PC-3 (cell line): ENCODE results near the gene CSAG1. TPM values are rescaled to one million over a fixed set of nuclear protein-coding genes. Genes with fewer than 3 reads are reported as not detected.
"Not testable (repeated sequence)": the region's sequence is repeated elsewhere in the genome, so short reads cannot be mapped to it uniquely, and the experiment has no call there.

Experiments
- ATAC-seq: fragments of 200-7000 bp; cut with Tn5 transposase; 2 replicates; pipeline ENCODE4 v1.9.1; 2020; ENCODE audit warnings: mild to moderate bottlenecking, moderate library complexity
- BruUV-seq: library from RNA; stranded (reverse); fragments of 400-500 nt; replicated peaks from 2 replicates; lab custom pipeline; 2021; lab: Mats Ljungman, UMichigan
- CTCF ChIA-PET: fragments of 300-600 bp; sonication (Branson Sonifier 250); formaldehyde crosslinking; loops from one replicate; lab custom pipeline; 2022; ENCODE audit warnings: antibody characterized with exemption; lab: Charles Lee
- POLR2A ChIA-PET: fragments of 300-600 bp; sonication (Branson Sonifier 250); formaldehyde crosslinking; loops from one replicate; lab custom pipeline; 2022; ENCODE audit warnings: antibody characterized with exemption; ENCODE audit not compliant: unreplicated experiment; lab: Charles Lee
- DNase-seq: peaks from one replicate; pipeline ENCODE4 v3.0.0-alpha.2; 2015
- H2AFZ ChIP-seq: fragments of 300-600 bp; sonication (generic); 2 replicates; pipeline ENCODE4 v1.6.0; 2016; ENCODE audit warnings: antibody characterized with exemption, low read length
- H3F3A ChIP-seq: fragments of 300-600 bp; sonication (generic); one replicate; pipeline ENCODE4 v1.6.0; 2017; ENCODE audit warnings: antibody characterized with exemption, low read length, control low read depth, mild to moderate bottlenecking; ENCODE audit not compliant: unreplicated experiment
- H3K27ac ChIP-seq: fragments of 300-600 bp; sonication (generic); 2 replicates; pipeline ENCODE4 v1.5.1; 2016; ENCODE audit warnings: mild to moderate bottlenecking, low read length
- H3K27me3 ChIP-seq: fragments of 300-600 bp; sonication (generic); 2 replicates; pipeline ENCODE4 v1.6.1; 2016; ENCODE audit warnings: low read length, mixed read lengths
- H3K36me3 ChIP-seq: fragments of 300-600 bp; sonication (generic); 2 replicates; pipeline ENCODE4 v1.6.1; 2016; ENCODE audit warnings: low read depth, mixed run types, low read length, mixed read lengths
- H3K4me1 ChIP-seq: fragments of 300-600 bp; sonication (generic); 2 replicates; pipeline ENCODE4 v1.5.1; 2016; ENCODE audit warnings: low read length; ENCODE audit not compliant: insufficient read depth
- H3K4me2 ChIP-seq: fragments of 300-600 bp; sonication (generic); 2 replicates; pipeline ENCODE4 v1.6.0; 2016; ENCODE audit warnings: low read length
- H3K4me3 ChIP-seq: fragments of 300-600 bp; sonication (generic); 2 replicates; pipeline ENCODE4 v1.5.1; 2016; ENCODE audit warnings: mild to moderate bottlenecking, low read length, mixed read lengths
- H3K79me2 ChIP-seq: fragments of 300-600 bp; sonication (generic); 2 replicates; pipeline ENCODE4 v1.6.1; 2017; ENCODE audit warnings: low read length, mixed read lengths
- H3K9ac ChIP-seq: fragments of 300-600 bp; sonication (generic); 2 replicates; pipeline ENCODE4 v1.6.0; 2016; ENCODE audit warnings: mild to moderate bottlenecking, low read length
- H3K9me2 ChIP-seq: fragments of 300-600 bp; sonication (generic); replicated peaks from 2 replicates; pipeline ENCODE4 v1.6.1; 2016; ENCODE audit warnings: mixed run types, low read length, mixed read lengths
- H3K9me3 ChIP-seq: fragments of 300-600 bp; sonication (generic); 2 replicates; pipeline ENCODE4 v1.6.1; 2016; ENCODE audit warnings: low read length, mixed read lengths
- H4K20me1 ChIP-seq: fragments of 300-600 bp; sonication (generic); 2 replicates; pipeline ENCODE4 v1.6.1; 2016; ENCODE audit warnings: low read length, mixed read lengths
- CTCF ChIP-seq: fragments of 300-600 bp; sonication (generic); conservative IDR thresholded peaks from 2 replicates; pipeline ENCODE4 v1.5.1; 2017; ENCODE audit warnings: antibody characterized with exemption, low read depth, mild to moderate bottlenecking, low read length
- EZH2 ChIP-seq: fragments of 300-600 bp; sonication (generic); IDR thresholded peaks from one replicate; pipeline ENCODE4 v1.6.1; 2017; ENCODE audit warnings: antibody characterized with exemption, mild to moderate bottlenecking, low read length; ENCODE audit not compliant: unreplicated experiment
- EZH2phosphoT487 ChIP-seq: fragments of 300-600 bp; sonication (generic); IDR thresholded peaks from 2 replicates; pipeline ENCODE4 v1.6.1; 2018; ENCODE audit warnings: mild to moderate bottlenecking, antibody characterized with exemption, low read length, borderline replicate concordance
- intact Hi-C: fragments of 100-400 bp; cut with micrococcal nuclease; formaldehyde crosslinking; loops from 2 replicates; pipeline ENCODE4 v1.9.0; 2023
- total RNA-seq: library from RNA; depleted of rRNA; stranded (reverse); fragments of >200 nt; gene quantifications from 2 replicates; pipeline ENCODE4 v1.2.3, GENCODE V29; 2014

CSAG1 gene
- total RNA-seq, 1 experiment from 2014 or later: not detected

DNA sequence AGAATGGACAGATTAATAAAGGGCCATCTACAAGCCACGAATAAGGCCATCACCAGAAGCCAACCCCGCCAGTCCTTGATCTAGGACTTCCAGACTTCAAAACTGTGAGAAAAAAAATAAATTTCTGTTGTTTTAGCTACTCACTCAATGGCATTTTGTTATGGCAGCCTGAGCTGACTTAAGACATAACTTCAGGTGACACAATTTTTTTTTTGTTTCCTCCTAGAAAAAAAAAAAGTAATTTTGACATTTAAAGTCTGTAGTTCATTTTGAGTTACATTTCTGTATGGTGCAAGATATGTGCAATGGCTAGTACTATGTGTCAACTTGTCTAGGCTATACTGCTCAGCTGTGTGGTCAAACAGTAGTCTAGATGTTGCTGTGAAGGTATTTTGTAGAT lies 25.4 kb upstream of the CSAG1 start, which contains the start of gene CSAG3:
Gene CSAG3, plus strand, starts transcription at position 301 of the 400 bp plus-strand sequence.
- H3K4me2 ChIP-seq, H3K79me2 ChIP-seq, H3F3A ChIP-seq, H2AFZ ChIP-seq, H3K9me2 ChIP-seq, H3K36me3 ChIP-seq, DNase-seq, POLR2A ChIA-PET, H4K20me1 ChIP-seq, ATAC-seq, H3K9ac ChIP-seq, intact Hi-C loops, H3K4me3 ChIP-seq, BruUV-seq, H3K4me1 ChIP-seq, H3K27me3 ChIP-seq, CTCF ChIA-PET, H3K9me3 ChIP-seq, H3K27ac ChIP-seq: not testable (repeated sequence)

DNA sequence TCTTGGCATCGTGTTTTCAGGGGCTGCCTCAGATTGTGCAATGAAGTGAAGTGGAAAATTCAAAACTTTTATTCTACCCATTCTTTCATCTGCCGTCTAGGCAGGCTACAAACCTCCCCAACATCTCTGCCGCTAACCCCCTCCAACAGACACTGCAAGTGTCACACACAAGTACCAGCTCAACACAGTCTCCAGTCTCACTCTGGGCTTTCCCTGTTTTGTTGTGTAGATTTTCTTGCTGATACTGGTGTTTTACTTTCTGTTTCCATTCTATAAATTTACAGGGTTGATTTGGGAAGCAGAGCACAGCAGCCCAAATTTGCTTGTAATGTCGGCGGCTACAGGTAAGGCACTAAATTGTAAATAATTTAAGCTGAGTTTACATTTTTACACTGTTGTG lies 21.4 kb upstream of the CSAG1 start:
- H3K4me3 ChIP-seq, H2AFZ ChIP-seq, BruUV-seq, POLR2A ChIA-PET, H3K27me3 ChIP-seq, H3K36me3 ChIP-seq, intact Hi-C loops, H3K4me1 ChIP-seq, H3K9ac ChIP-seq, H3K27ac ChIP-seq, H3F3A ChIP-seq, CTCF ChIA-PET, H4K20me1 ChIP-seq, H3K9me2 ChIP-seq, ATAC-seq, H3K79me2 ChIP-seq, H3K4me2 ChIP-seq, H3K9me3 ChIP-seq, DNase-seq: not testable (repeated sequence)

GRCh38 chrX:152753686-152754650 lies 20.4 kb upstream of the CSAG1 start, which contains the start of gene MAGEA2:
Gene MAGEA2 (minus strand): TSS chrX:152753842. CDS start chrX:152751363, 2,479 bp downstream.
- H3K27me3 ChIP-seq, H3K36me3 ChIP-seq, H3K4me2 ChIP-seq, CTCF ChIA-PET, H3K79me2 ChIP-seq, H3K4me1 ChIP-seq, H3K27ac ChIP-seq, H3K9ac ChIP-seq, BruUV-seq, H3K9me2 ChIP-seq, H3K4me3 ChIP-seq, H3F3A ChIP-seq, H2AFZ ChIP-seq, intact Hi-C loops, DNase-seq, H4K20me1 ChIP-seq, POLR2A ChIA-PET, ATAC-seq, H3K9me3 ChIP-seq: not testable (repeated sequence)

GRCh38 chrX:152738560-152738959 lies 5.0 kb upstream of the CSAG1 start:
- no peak for DNase-seq
- no peaks in the 10 kb centered on the region for H3K36me3 ChIP-seq
- H3K4me2 ChIP-seq: no peak overlapping the region
- peaks cover 17% of the 10 kb centered on the region for H3K27me3 ChIP-seq
- H3K9ac ChIP-seq: no peak overlapping the region
- intact Hi-C loops: no loop called here
- no TSS peak for BruUV-seq
- no peaks in the 10 kb centered on the region for H3K9me2 ChIP-seq
- H3F3A ChIP-seq: no peaks in the 10 kb centered on the region
- no peak overlapping the region for H3K4me3 ChIP-seq
- no peaks in the 10 kb centered on the region for H4K20me1 ChIP-seq
- no peaks in the 10 kb centered on the region for H3K79me2 ChIP-seq
- H2AFZ ChIP-seq: no peak overlapping the region
- H3K9me3 ChIP-seq: no peaks in the 10 kb centered on the region
- H3K4me1 ChIP-seq: no peaks in the 10 kb centered on the region
- POLR2A ChIA-PET: no interaction called here
- TF ChIP-seq EZH2: no peak
- no peak for TF ChIP-seq EZH2phosphoT487
- no peak for TF ChIP-seq CTCF
- CTCF ChIA-PET: no interaction called here
- no peak for ATAC-seq
- no peak overlapping the region for H3K27ac ChIP-seq

GRCh38 chrX:152736528-152736927 lies 3.0 kb upstream of the CSAG1 start:
- H3K4me1 ChIP-seq, H3K36me3 ChIP-seq, POLR2A ChIA-PET, H3K9me3 ChIP-seq, BruUV-seq, H2AFZ ChIP-seq, H3K9me2 ChIP-seq, CTCF ChIA-PET, H3K27ac ChIP-seq, intact Hi-C loops, H3K4me2 ChIP-seq, H4K20me1 ChIP-seq, DNase-seq, H3K9ac ChIP-seq, H3K79me2 ChIP-seq, H3F3A ChIP-seq, ATAC-seq, H3K4me3 ChIP-seq: not testable (repeated sequence)
- peaks cover 30% of the 10 kb centered on the region for H3K27me3 ChIP-seq
